T47D (cell line): ENCODE measurements around the gene ITIH4.
"Not testable (repeated sequence)": the region's sequence is repeated elsewhere in the genome, so short reads cannot be mapped to it uniquely, and the experiment has no call there.

Experiments used
- DNase-seq, 2 experiments: peaks; one replicate each; pipeline versions ENCODE4 v3.0.0 to v3.0.0-alpha.2; 2011 to 2012; ENCODE audit warnings: low read depth in 1 of 2, low spot score in 1 of 2
- JUND ChIP-seq: IDR thresholded peaks from 2 replicates; pipeline ENCODE4 v1.6.1; 2012; ENCODE audit warnings: low read depth
- in situ Hi-C: cut with HindIII; loops from 2 replicates; pipeline ENCODE4 v1.10.0; 2016; ENCODE audit warnings: low sequenced_read_pairs, low pct_unique_long_range_greater_than_20kb

Gene ITIH4

GRCh38 chr3:52779011-52779836 is 51.2 kb downstream of the ITIH4 start:
- no peak for TF ChIP-seq JUND
- DNase-seq: no peak
- in situ Hi-C loops: no loop called here

- DNase-seq: no peak
- in situ Hi-C loops: no loop called here
These were observed 52.3 kb downstream of the ITIH4 start for GRCh38 chr3:52777959-52778805.

GRCh38 chr3:52777127-52777958 is 53.1 kb downstream of the ITIH4 start, which contains the start of gene ITIH1:
ITIH1 (plus strand) TSS chr3:52777599; CDS start chr3:52777616, 17 bp downstream.
- in situ Hi-C loops: no loop called here
- no peak for DNase-seq
- no peak for TF ChIP-seq JUND

More at GRCh38 chr3:52777959-52778805, 52.3 kb downstream of the ITIH4 start:
- no peak for TF ChIP-seq JUND

DNA sequence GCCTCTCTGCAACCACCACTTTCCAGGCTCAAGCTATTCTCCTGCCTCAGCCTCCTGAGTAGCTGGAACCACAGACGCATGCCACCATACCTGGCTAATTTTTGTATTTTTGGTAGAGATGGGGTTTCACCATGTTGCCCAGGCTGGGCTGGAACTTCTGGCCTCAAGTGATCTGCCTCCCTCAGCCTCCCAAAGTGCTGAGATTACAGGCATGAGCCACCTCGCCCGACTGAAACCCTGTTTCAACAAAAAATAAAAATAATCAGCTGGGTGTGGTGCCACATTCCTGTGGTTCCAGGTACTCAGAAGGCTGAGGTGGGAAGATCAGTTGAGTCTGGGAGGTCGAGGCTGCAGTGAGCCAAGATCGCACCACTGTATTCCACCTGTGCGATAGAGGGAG is 54.0 kb downstream of the ITIH4 start:
- in situ Hi-C loops, DNase-seq: not testable (repeated sequence)

DNA sequence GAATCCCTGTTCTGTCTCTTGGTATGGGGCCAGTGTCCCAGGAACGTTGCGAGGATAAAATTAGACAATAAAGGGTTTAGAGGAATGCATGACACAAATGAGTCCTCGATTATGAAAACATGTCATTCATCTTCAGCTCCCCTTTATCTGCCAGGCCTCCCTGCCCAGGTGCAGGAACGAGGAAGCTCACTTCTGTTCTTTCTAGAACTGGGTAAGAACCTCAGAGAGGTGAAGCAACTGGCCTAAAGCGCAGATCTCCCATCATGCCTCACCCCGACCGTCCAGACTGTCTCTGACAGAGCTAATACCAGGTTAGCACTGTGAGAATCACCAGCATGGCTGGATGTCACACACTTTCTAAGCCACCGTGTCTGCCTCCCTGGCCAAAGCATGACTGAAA is 54.6 kb downstream of the ITIH4 start:
- in situ Hi-C loops: no loop called here
- no peak for TF ChIP-seq JUND
- no peak for DNase-seq

DNA sequence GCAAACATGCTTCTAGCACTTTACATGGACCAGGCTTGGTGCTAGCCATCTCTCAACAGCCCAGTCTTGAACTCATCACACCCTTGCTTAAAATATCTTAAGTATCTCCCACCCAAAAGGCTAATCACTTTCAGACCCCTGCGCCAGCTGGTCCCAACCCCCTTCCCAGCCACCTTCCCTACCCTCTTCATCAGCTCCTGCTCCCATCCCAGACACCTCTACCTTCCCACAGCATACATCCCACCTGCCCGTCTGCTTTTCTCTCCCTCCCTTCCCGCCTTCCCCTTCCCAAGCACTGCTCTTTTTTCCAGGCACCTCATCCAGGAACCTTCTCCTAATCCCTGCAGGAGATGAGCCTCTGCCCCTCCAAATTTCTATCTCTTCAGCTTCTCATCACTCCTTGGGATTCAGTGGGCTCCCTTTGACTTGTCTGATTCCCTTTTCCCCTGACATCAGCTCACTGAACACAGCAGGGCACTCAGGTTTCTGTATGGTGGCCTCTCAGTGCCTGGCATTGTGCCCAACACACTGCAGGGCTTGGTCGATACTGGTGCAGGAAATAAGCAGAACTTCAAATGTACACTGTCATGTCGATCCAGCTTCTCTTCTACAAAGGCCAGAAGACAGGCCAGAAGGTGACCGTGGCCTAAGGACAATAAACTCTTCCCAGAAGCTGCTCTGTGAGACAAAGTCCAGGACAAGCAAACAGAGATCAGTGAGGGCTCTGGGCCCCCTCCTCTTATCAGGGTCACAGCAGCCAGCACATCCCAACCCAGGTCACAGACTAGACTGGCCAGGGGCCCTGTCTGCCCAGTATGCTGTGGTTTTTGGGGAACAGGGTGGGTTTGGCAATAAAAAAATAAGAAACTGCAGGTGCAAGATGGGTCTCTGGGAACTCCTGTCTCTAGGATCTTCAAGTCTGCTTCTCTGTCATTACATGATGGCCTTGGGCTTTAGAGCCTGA is 55.3 kb downstream of the ITIH4 start:
- in situ Hi-C loops: no loop called here
- DNase-seq: no peak
- no peak for TF ChIP-seq JUND

GRCh38 chr3:52774066-52774713 is 56.3 kb downstream of the ITIH4 start:
- no peak for TF ChIP-seq JUND
- no peak for DNase-seq
- in situ Hi-C loops: no loop called here

DNA sequence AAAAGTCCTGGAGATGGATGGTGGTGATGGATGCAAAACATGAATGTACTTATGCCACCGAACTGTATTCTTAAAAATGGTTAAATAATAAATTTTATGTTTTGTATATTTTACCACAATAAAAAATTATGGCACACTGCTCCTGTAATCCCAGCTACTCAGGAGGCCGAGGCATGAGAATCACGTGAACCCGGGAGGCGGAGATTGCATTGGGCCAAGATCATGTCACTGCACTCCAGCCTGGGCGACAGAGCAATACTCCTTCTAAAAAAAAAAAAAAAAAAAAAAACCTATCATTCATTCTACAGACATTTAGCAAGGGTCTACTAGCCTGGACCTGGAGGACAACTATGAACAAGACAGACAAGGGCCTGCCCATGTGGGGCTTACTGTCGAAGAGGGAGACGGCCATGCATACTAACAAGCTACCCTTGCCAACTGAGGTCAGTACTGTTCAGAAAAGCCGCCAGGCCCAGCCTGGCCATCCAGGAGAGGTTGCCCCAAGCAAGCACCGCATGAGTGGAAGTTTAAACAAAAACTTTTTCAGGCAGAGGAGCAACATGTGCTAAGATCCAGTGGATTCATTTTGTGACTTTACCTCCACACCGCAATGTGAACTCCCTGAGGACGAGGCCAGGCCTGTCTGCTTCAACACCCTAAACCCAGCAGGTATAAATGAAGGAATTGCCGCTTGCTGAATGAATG is 57.0 kb downstream of the ITIH4 start:
- no peak for TF ChIP-seq JUND
- in situ Hi-C loops: no loop called here
- no peak for DNase-seq

DNA sequence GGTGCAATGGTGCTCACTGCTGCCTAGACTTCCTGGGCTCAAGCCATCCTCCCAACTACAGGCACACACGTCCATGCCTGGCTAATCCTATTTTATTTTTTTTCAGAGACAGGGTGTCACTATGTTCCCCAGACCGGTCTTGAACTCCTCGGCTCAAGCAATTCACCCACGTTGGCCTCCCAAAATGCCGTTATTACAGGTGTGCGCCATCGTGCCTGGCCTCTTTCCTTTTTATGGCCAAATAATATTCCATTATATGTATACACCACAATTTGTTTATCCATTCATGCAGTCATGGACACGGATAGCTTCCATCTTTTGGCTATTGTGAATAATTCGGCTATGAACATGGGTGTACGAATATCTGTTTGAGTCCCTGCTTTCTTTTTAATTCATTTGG is 58.8 kb downstream of the ITIH4 start:
- TF ChIP-seq JUND: no peak
- in situ Hi-C loops: no loop called here
- DNase-seq: no peak

DNA sequence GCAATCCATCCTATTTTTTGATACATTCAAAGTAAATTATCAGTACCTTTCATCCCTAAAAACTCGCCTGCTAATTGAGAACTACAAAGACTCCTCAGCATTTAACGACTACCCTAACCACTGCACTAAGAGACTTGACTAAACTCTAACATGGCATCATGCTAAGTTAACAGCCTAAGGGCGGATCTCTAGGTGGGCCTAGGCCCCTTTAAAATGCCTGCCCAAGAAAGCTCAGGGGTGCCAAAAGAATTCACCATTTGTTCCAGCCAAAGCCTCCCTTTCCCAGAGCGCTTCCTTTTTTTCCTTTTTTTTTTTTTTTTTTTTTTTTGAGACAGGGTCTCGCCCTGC is 59.2 kb downstream of the ITIH4 start:
- no peak for DNase-seq
- in situ Hi-C loops: no loop called here
- no peak for TF ChIP-seq JUND
